ENCODE data around the gene CD300LG. TPM values are rescaled to one million over a fixed set of nuclear protein-coding genes. Genes with fewer than 3 reads are reported as not detected.

Gene CD300LG
- total RNA-seq, 1 donor from 2014 or later: not detected

DNA sequence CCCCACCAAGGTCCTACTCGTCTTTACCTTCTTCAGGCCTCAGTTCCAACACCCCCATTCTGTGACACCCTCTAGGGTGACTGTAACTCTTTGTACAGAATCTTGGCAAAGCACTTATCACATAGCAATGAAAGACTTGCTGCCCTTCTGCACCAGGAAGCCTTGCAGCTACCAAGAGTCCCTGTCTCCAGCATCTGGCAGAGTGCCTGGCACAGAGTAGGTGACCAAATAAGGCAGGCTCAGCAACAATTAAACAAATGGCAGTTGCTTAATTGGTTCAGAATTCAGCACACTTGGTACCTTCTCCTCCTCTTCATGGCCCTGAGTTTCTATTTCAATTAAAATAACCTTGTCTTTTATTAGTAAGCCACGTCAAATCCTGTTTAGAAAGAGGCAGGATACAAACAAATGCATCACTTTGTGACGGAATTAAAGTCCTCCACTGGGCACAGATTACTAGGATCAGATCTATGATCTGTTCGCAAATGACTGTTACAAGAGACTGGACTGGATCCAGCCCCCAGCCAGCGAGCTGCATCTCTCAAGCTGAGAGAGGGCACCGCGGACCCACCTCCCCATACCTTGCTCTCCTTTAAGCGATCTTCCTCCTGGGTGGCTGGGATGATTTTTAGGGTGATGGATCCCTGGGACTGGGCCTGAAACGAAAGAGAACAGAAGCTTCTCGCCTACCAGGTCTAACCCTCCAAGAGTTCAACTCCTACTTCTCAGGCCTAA lies 23.5 kb upstream of the CD300LG start:
- CTCF ChIA-PET: no interaction called here
- H3K27me3 Mint-ChIP-seq: peaks cover 6% of the 10 kb centered on the region
- H3K9me3 Mint-ChIP-seq: no peaks in the 10 kb centered on the region
- intact Hi-C loops (cut with micrococcal nuclease): loop anchor here (10.0 kb wide), 1 partner anchor 81 kb away; the partner anchor contains the start of gene MPP2
- no peak overlapping the region for H3K27ac Mint-ChIP-seq
- ATAC-seq (ENCODE audit: low read depth) (no peak), DNase-seq (no peak)
- POLR2A ChIA-PET: no interaction called here
- no peak overlapping the region for H3K4me3 Mint-ChIP-seq
- TF ChIP-seq, protein P1, sequence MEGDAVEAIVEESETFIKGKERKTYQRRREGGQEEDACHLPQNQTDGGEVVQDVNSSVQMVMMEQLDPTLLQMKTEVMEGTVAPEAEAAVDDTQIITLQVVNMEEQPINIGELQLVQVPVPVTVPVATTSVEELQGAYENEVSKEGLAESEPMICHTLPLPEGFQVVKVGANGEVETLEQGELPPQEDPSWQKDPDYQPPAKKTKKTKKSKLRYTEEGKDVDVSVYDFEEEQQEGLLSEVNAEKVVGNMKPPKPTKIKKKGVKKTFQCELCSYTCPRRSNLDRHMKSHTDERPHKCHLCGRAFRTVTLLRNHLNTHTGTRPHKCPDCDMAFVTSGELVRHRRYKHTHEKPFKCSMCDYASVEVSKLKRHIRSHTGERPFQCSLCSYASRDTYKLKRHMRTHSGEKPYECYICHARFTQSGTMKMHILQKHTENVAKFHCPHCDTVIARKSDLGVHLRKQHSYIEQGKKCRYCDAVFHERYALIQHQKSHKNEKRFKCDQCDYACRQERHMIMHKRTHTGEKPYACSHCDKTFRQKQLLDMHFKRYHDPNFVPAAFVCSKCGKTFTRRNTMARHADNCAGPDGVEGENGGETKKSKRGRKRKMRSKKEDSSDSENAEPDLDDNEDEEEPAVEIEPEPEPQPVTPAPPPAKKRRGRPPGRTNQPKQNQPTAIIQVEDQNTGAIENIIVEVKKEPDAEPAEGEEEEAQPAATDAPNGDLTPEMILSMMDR (IDR thresholded peaks at IDR 0.05): no peak
- no peaks in the 10 kb centered on the region for H3K36me3 Mint-ChIP-seq (ENCODE audit: low read depth)
- no peaks in the 10 kb centered on the region for H3K4me1 Mint-ChIP-seq

DNA sequence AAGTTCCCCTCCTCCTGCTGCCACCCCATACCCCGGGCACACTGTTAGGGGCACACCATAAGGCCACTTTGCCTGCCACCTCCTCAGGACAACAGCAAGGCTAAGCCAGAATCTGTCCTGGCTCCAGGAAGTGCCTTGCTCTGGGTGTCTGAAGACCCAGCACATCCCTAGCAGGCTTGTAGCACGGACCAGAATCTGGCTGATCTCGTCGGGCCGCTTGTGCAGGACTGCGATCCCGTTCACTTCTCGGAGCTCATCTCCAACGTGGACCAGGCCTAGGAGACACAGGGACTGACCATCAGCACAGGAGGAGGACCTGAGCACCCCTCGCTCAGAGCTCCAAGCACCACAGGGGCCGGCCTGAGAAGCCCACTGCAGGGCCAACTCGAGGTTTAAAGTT lies 21.4 kb upstream of the CD300LG start:
- Mint-ChIP-seq H3K4me1 (no peaks in the 10 kb centered on the region), H3K36me3 (ENCODE audit: low read depth) (no peaks in the 10 kb centered on the region), H3K27ac (no peak overlapping the region), H3K27me3 (peaks cover 12% of the 10 kb centered on the region), H3K4me3 (no peak overlapping the region), H3K9me3 (no peaks in the 10 kb centered on the region)
- TF ChIP-seq, protein P1 (IDR thresholded peaks at IDR 0.05): no peak
- ATAC-seq (ENCODE audit: low read depth) (no peak), DNase-seq (no peak)
- POLR2A ChIA-PET: no interaction called here
- CTCF ChIA-PET: no interaction called here
- intact Hi-C loops (cut with micrococcal nuclease): loop anchor here (10.0 kb wide), 1 partner anchor 79 kb away; the partner anchor contains the start of gene MPP2

DNA sequence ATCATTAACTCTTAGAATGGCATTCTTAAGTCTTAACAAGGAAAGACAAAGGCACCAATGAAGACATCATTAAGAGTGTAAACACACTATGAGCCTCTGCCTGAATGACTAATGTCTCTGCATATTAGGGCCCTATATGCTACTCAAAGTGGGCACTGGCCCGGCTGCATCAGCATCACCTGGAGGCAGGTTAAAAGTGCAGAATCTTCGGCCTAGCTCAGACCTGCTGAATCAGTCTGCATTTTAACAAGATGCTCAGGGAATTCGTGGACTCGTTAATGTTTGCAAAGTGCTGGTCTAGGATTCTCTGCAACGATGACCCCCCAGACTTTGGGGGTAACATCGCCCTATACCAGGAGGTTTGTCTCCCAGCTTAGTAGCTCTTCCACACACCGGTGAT lies 20.8 kb upstream of the CD300LG start:
- TF ChIP-seq, protein P1 (IDR thresholded peaks at IDR 0.05): no peak
- H3K27me3 Mint-ChIP-seq: peaks cover 18% of the 10 kb centered on the region
- H3K36me3 Mint-ChIP-seq (ENCODE audit: low read depth): no peaks in the 10 kb centered on the region
- intact Hi-C loops (cut with micrococcal nuclease): loop anchor here (10.0 kb wide), 1 partner anchor 79 kb away; the partner anchor contains the start of gene MPP2
- DNase-seq (no peak), ATAC-seq (ENCODE audit: low read depth) (no peak)
- H3K9me3 Mint-ChIP-seq: no peaks in the 10 kb centered on the region
- CTCF ChIA-PET: no interaction called here
- H3K4me1 Mint-ChIP-seq: no peaks in the 10 kb centered on the region
- POLR2A ChIA-PET: no interaction called here
- H3K27ac Mint-ChIP-seq: no peak overlapping the region
- H3K4me3 Mint-ChIP-seq: no peak overlapping the region

DNA sequence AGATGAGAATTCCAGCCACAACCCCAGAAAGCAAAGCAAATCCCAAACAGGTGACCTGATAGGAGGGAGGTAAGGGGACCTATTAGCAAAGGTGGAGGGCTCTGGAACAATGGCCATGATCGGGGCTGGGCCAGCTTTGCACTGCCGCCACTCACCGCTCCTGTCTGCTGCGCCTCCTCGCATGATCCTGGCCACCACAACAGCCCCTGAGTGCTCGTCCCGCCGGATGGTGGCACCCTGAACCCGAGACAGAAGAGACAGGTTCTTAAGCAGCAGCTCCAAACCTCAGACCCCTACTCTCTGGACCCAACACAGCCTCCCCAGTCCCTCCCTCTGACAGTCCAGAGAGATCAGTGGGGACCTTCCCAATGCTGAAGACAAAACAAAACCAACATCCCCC lies 19.4 kb upstream of the CD300LG start:
- Mint-ChIP-seq H3K27ac (no peak overlapping the region), H3K4me1 (peaks cover 3% of the 10 kb centered on the region), H3K4me3 (no peak overlapping the region), H3K9me3 (no peaks in the 10 kb centered on the region), H3K36me3 (ENCODE audit: low read depth) (no peaks in the 10 kb centered on the region), H3K27me3 (peaks cover 29% of the 10 kb centered on the region)
- DNase-seq (no peak), ATAC-seq (ENCODE audit: low read depth) (no peak)
- intact Hi-C loops (cut with micrococcal nuclease): loop anchor here (10.0 kb wide), 1 partner anchor 77 kb away; the partner anchor contains the start of gene MPP2
- CTCF ChIA-PET: no interaction called here
- POLR2A ChIA-PET: no interaction called here
- TF ChIP-seq, protein P1 (IDR thresholded peaks at IDR 0.05): no peak

DNA sequence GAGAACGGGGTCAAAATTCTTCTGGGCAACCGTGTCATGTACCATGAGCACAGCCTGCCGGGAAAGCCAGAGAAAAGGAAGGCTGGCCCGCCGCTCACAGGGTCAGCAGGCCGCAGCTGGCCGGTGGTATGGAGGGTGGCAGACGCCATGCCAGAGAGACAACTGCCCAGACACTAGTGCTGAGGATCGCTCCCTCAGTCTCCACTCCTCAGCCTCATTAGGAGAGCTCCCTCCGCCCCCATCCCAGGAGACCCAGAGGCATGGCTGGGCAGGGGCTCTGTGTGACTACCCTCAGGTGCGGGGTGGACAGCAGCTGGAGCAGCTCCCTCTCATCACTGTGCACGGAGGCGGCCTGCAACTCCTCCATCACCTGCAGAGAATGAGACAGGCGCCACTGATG lies 17.2 kb upstream of the CD300LG start:
- no peak for DNase-seq
- intact Hi-C loops (cut with micrococcal nuclease): loop anchor here (5.0 to 10.0 kb wide), 2 partner anchors 47 to 75 kb away; partner anchors contain the start of genes CFAP97D1 and MPP2
- H3K27ac Mint-ChIP-seq: no peak overlapping the region
- H3K27me3 Mint-ChIP-seq: peaks cover 44% of the 10 kb centered on the region
- TF ChIP-seq, protein P1 (IDR thresholded peaks at IDR 0.05): no peak
- peaks cover 10% of the 10 kb centered on the region for H3K4me1 Mint-ChIP-seq
- no peak for ATAC-seq (ENCODE audit: low read depth)
- no peak overlapping the region for H3K4me3 Mint-ChIP-seq
- no peaks in the 10 kb centered on the region for H3K36me3 Mint-ChIP-seq (ENCODE audit: low read depth)
- no peaks in the 10 kb centered on the region for H3K9me3 Mint-ChIP-seq
- ChIA-PET CTCF (interaction anchor here (1.2 kb wide), 1 partner anchor 16 kb away, joined by 3 read pairs; no protein-coding TSS in a partner anchor), POLR2A (no interaction called here)
